SK-N-SH (cell line): ENCODE data around the gene CYTH4. TPM values are rescaled to one million over a fixed set of nuclear protein-coding genes. Genes with fewer than 3 reads are reported as not detected.

Experiments
- CTCF ChIA-PET: fragments of 300-600, 350-600 bp; formaldehyde crosslinking; extraction: SDS; loops from one replicate; lab custom pipeline; 2021; lab: Yijun Ruan, JAX
- POLR2A ChIA-PET: fragments of 350-600 bp; sonication (Branson Sonifier 250); formaldehyde crosslinking; extraction: SDS; loops from one replicate; lab custom pipeline; 2020; ENCODE audit warnings: antibody characterized with exemption, inconsistent platforms; lab: Yijun Ruan, JAX
- DNase-seq: peaks from one replicate; pipeline ENCODE4 v3.0.0; 2012
- H2AFZ ChIP-seq: fragments of 200-600 bp; sonication (generic); 2 replicates; pipeline ENCODE4 v1.8.1; 2016; ENCODE audit warnings: antibody characterized with exemption, mild to moderate bottlenecking, low read depth
- H3F3A ChIP-seq: fragments of 200-600 bp; sonication (generic); replicated peaks from 2 replicates; pipeline ENCODE3; 2016; ENCODE audit warnings: antibody characterized with exemption, mild to moderate bottlenecking; ENCODE audit not compliant: insufficient read depth
- H3K27ac ChIP-seq, 2 experiments: fragments of 200-500 bp in 1 of 2; fragments of 200-600 bp in 1 of 2; sonication (Bioruptor generic) in 1 of 2; sonication (generic), shearing (Covaris generic) in 1 of 2; 2 replicates each; pipeline versions ENCODE4 v1.5.1 to v1.6.1; 2014 to 2016; ENCODE audit warnings: low read depth in 2 of 2, inconsistent platforms in 1 of 2, low read length in 1 of 2, mild to moderate bottlenecking in 1 of 2, mixed read lengths in 1 of 2
- H3K27me3 ChIP-seq: fragments of 200-600 bp; sonication (generic), shearing (Covaris generic); 2 replicates; pipeline ENCODE4 v1.6.1; 2016; ENCODE audit warnings: mixed run types; ENCODE audit not compliant: insufficient read depth
- H3K36me3 ChIP-seq, 2 experiments: fragments of 200-500 bp in 1 of 2; fragments of 200-600 bp in 1 of 2; sonication (Bioruptor generic) in 1 of 2; sonication (generic) in 1 of 2; replicated peaks in 1 of 2; 2 replicates each; pipeline versions ENCODE3 to v1.5.1; 2014 to 2016; ENCODE audit warnings: low read length in 1 of 2, mild to moderate bottlenecking in 1 of 2; ENCODE audit not compliant: insufficient read depth in 2 of 2, control insufficient read depth in 1 of 2
- H3K4me1 ChIP-seq, 2 experiments: fragments of 200-500 bp in 1 of 2; fragments of 200-600 bp in 1 of 2; sonication (Bioruptor generic) in 1 of 2; sonication (generic), shearing (Covaris generic) in 1 of 2; 2 replicates each; pipeline versions ENCODE4 v1.5.1 to v1.6.1; 2014 to 2016; ENCODE audit warnings: low read depth in 1 of 2, low read length in 1 of 2, mixed run types in 1 of 2; ENCODE audit not compliant: insufficient read depth in 2 of 2, control insufficient read depth in 1 of 2
- H3K4me2 ChIP-seq: fragments of 200-600 bp; sonication (generic), shearing (Covaris generic); 2 replicates; pipeline ENCODE4 v1.6.1; 2017; ENCODE audit warnings: mixed run types
- H3K4me3 ChIP-seq, 2 experiments: fragments of 200-500 bp in 1 of 2; fragments of 200-600 bp in 1 of 2; sonication (Bioruptor generic) in 1 of 2; sonication (generic), shearing (Covaris generic) in 1 of 2; 2 replicates each; pipeline versions ENCODE4 v1.5.1 to v1.8.1; 2014 to 2016; ENCODE audit warnings: low read depth in 2 of 2, inconsistent platforms in 1 of 2, low read length in 1 of 2, mild to moderate bottlenecking in 1 of 2, mixed read lengths in 1 of 2, moderate library complexity in 1 of 2
- H3K79me2 ChIP-seq: fragments of 200-600 bp; sonication (generic); 2 replicates; pipeline ENCODE4 v1.8.1; 2017; ENCODE audit warnings: mild to moderate bottlenecking; ENCODE audit not compliant: insufficient read depth
- H3K9ac ChIP-seq: fragments of 200-600 bp; sonication (generic); 2 replicates; pipeline ENCODE4 v1.6.1; 2017; ENCODE audit warnings: mixed run types
- H3K9me2 ChIP-seq: fragments of 200-600 bp; sonication (generic); 2 replicates; pipeline ENCODE4 v1.6.1; 2017; ENCODE audit warnings: mixed run types
- H3K9me3 ChIP-seq: fragments of 200-600 bp; sonication (generic); 2 replicates; pipeline ENCODE4 v1.6.1; 2017; ENCODE audit warnings: mixed run types, mild to moderate bottlenecking, moderate library complexity
- H4K20me1 ChIP-seq: fragments of 200-600 bp; sonication (generic); 2 replicates; pipeline ENCODE4 v1.6.1; 2017; ENCODE audit warnings: mild to moderate bottlenecking, mixed run types; ENCODE audit not compliant: insufficient read depth
- ELF1 ChIP-seq: IDR thresholded peaks from 2 replicates; pipeline ENCODE4 v1.4.0; 2012
- EP300 ChIP-seq, 2 experiments: IDR thresholded peaks; 2 replicates each; pipeline versions ENCODE4 v1.4.0 to v1.6.1; 2012; ENCODE audit warnings: borderline replicate concordance in 1 of 2, low read depth in 1 of 2, low read length in 1 of 2
- EZH2phosphoT487 ChIP-seq: fragments of 200-600 bp; sonication (generic); IDR thresholded peaks from 2 replicates; pipeline ENCODE4 v1.6.1; 2017; ENCODE audit warnings: low read depth, mixed run types, mild to moderate bottlenecking, antibody characterized with exemption, moderate library complexity, borderline replicate concordance
- FOXJ3 ChIP-seq: sonication (generic); formaldehyde crosslinking; IDR thresholded peaks from 2 replicates; pipeline ENCODE4 v1.5.1; 2020; ENCODE audit warnings: mild to moderate bottlenecking, missing genetic modification reagents
- FOXM1 ChIP-seq: IDR thresholded peaks from 2 replicates; pipeline ENCODE4 v1.4.0; 2012; ENCODE audit warnings: low read depth, mild to moderate bottlenecking
- GABPA ChIP-seq: IDR thresholded peaks from 2 replicates; pipeline ENCODE4 v1.4.0; 2012; ENCODE audit warnings: low read depth, mild to moderate bottlenecking
- JUND ChIP-seq: IDR thresholded peaks from 2 replicates; pipeline ENCODE4 v1.4.0; 2012
- MEF2A ChIP-seq: IDR thresholded peaks from 2 replicates; pipeline ENCODE4 v1.4.0; 2012; ENCODE audit warnings: low read depth, borderline replicate concordance
- NRF1 ChIP-seq: IDR thresholded peaks from 2 replicates; pipeline ENCODE4 v1.6.1; 2012; ENCODE audit warnings: low read depth, mild to moderate bottlenecking, low read length
- RAD21 ChIP-seq: IDR thresholded peaks from 2 replicates; pipeline ENCODE4 v1.6.1; 2012; ENCODE audit warnings: mild to moderate bottlenecking, low read length
- RCOR1 ChIP-seq: fragments of 150-350 bp; IDR thresholded peaks from 2 replicates; pipeline ENCODE4 v1.6.1; 2017; ENCODE audit warnings: antibody characterized with exemption, low read length
- SIN3A ChIP-seq: IDR thresholded peaks from 2 replicates; pipeline ENCODE4 v1.6.1; 2012; ENCODE audit warnings: low read depth, mild to moderate bottlenecking, low read length, moderate library complexity, borderline replicate concordance
- SMC3 ChIP-seq: IDR thresholded peaks from 2 replicates; pipeline ENCODE4 v1.6.1; 2012; ENCODE audit warnings: low read depth, low read length, improper control_type of control experiment
- YY1 ChIP-seq: IDR thresholded peaks from 2 replicates; pipeline ENCODE4 v1.4.0; 2012; ENCODE audit warnings: low read depth, mild to moderate bottlenecking
- WGBS: methylation state at CpG from one replicate; pipeline ENCODE4 v1.1.6; 2017; ENCODE audit warnings: low lambda C conversion rate; 5-methylcytosine and 5-hydroxymethylcytosine counted together
- polyA plus RNA-seq, 3 experiments: library from polyadenylated mRNA; depleted of rRNA; stranded (reverse); fragments of >200 nt; gene quantifications; 2 replicates each; pipeline ENCODE4 v1.2.3, GENCODE V29; 2012
- TF ChIP-seq, protein P1 (sequence below): IDR thresholded peaks from 2 replicates; pipeline ENCODE4 v1.4.0; 2012; ENCODE audit warnings: low read depth
- TF ChIP-seq, protein P2 (sequence below): fragments of 150-350 bp; IDR thresholded peaks from 2 replicates; pipeline ENCODE4 v1.6.1; 2017; ENCODE audit warnings: antibody characterized with exemption, low read length, low read depth, borderline replicate concordance
- TF ChIP-seq, protein P3 (sequence below): IDR thresholded peaks from 2 replicates; pipeline ENCODE4 v1.4.0; 2012; ENCODE audit warnings: low read depth, borderline replicate concordance
- TF ChIP-seq, protein P4 (sequence below): fragments of 200-600 bp; sonication (generic); IDR thresholded peaks from 2 replicates; pipeline ENCODE4 v1.6.1; 2017; ENCODE audit warnings: antibody characterized with exemption, mild to moderate bottlenecking, moderate library complexity
- TF ChIP-seq, protein P5 (sequence below): IDR thresholded peaks from 2 replicates; pipeline ENCODE4 v1.6.1; 2012; ENCODE audit warnings: mild to moderate bottlenecking, low read depth, low read length, moderate library complexity

Gene CYTH4
- polyA plus RNA-seq, 1 of the 3 experiments (the other 2 are of a cell fraction): 0.07 TPM

DNA sequence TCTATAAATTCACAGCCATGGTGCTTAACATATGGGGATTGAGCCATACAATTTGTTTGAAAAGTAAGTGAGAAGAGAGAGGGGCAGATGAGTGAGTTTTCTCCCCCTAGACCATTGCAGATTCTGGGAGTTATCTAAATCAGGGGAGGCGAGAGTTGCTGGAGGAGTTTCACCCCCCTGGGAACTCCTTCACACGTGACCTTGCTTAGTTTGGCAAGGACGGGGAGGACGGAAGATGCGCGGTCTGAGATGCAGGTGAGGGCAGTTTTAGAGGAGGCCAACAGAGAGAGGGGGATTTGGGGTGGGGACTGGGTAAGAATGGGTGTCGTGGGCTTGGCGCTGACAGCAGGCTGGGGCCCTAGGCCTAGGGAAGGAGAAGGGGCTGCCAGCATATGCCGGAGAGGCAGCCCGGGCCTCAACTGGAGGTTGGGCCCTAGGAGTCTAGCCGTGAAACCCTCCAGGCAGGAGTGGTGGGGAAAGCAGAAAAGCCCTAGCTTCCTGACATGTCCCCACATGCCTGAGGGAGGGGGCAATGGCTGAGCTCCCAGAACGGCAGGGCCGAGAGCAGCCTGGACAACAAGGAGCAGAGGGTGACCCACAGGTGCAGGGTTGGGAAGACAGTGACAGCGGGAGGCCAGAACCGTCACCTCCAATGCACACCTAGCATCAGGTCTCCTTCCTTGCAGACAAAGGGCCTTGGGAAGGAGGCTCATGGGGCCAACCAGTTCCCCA, 81.1 kb downstream of the CYTH4 start:
- TF ChIP-seq RAD21 (no peak), FOXJ3 (CRISPR knock-in tag) (no peak), SIN3A (no peak), JUND (no peak), NRF1 (no peak), EP300 (IDR thresholded peaks at IDR 0.05; ENCODE audit: borderline replicate concordance in 1 of 2, low read depth in 1 of 2, low read length in 1 of 2) (no peak), MEF2A (no peak), RCOR1 (no peak), EZH2phosphoT487 (no peak), SMC3 (no peak), FOXM1 (no peak), YY1 (no peak), ELF1 (no peak), GABPA (no peak)
- TF ChIP-seq, protein P1, sequence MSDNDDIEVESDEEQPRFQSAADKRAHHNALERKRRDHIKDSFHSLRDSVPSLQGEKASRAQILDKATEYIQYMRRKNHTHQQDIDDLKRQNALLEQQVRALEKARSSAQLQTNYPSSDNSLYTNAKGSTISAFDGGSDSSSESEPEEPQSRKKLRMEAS: no peak
- TF ChIP-seq, protein P2, sequence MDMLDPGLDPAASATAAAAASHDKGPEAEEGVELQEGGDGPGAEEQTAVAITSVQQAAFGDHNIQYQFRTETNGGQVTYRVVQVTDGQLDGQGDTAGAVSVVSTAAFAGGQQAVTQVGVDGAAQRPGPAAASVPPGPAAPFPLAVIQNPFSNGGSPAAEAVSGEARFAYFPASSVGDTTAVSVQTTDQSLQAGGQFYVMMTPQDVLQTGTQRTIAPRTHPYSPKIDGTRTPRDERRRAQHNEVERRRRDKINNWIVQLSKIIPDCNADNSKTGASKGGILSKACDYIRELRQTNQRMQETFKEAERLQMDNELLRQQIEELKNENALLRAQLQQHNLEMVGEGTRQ: no peak
- TF ChIP-seq, protein P3, sequence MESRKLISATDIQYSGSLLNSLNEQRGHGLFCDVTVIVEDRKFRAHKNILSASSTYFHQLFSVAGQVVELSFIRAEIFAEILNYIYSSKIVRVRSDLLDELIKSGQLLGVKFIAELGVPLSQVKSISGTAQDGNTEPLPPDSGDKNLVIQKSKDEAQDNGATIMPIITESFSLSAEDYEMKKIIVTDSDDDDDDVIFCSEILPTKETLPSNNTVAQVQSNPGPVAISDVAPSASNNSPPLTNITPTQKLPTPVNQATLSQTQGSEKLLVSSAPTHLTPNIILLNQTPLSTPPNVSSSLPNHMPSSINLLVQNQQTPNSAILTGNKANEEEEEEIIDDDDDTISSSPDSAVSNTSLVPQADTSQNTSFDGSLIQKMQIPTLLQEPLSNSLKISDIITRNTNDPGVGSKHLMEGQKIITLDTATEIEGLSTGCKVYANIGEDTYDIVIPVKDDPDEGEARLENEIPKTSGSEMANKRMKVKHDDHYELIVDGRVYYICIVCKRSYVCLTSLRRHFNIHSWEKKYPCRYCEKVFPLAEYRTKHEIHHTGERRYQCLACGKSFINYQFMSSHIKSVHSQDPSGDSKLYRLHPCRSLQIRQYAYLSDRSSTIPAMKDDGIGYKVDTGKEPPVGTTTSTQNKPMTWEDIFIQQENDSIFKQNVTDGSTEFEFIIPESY: no peak
- TF ChIP-seq, protein P4, sequence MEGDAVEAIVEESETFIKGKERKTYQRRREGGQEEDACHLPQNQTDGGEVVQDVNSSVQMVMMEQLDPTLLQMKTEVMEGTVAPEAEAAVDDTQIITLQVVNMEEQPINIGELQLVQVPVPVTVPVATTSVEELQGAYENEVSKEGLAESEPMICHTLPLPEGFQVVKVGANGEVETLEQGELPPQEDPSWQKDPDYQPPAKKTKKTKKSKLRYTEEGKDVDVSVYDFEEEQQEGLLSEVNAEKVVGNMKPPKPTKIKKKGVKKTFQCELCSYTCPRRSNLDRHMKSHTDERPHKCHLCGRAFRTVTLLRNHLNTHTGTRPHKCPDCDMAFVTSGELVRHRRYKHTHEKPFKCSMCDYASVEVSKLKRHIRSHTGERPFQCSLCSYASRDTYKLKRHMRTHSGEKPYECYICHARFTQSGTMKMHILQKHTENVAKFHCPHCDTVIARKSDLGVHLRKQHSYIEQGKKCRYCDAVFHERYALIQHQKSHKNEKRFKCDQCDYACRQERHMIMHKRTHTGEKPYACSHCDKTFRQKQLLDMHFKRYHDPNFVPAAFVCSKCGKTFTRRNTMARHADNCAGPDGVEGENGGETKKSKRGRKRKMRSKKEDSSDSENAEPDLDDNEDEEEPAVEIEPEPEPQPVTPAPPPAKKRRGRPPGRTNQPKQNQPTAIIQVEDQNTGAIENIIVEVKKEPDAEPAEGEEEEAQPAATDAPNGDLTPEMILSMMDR: no peak
- TF ChIP-seq, protein P5, sequence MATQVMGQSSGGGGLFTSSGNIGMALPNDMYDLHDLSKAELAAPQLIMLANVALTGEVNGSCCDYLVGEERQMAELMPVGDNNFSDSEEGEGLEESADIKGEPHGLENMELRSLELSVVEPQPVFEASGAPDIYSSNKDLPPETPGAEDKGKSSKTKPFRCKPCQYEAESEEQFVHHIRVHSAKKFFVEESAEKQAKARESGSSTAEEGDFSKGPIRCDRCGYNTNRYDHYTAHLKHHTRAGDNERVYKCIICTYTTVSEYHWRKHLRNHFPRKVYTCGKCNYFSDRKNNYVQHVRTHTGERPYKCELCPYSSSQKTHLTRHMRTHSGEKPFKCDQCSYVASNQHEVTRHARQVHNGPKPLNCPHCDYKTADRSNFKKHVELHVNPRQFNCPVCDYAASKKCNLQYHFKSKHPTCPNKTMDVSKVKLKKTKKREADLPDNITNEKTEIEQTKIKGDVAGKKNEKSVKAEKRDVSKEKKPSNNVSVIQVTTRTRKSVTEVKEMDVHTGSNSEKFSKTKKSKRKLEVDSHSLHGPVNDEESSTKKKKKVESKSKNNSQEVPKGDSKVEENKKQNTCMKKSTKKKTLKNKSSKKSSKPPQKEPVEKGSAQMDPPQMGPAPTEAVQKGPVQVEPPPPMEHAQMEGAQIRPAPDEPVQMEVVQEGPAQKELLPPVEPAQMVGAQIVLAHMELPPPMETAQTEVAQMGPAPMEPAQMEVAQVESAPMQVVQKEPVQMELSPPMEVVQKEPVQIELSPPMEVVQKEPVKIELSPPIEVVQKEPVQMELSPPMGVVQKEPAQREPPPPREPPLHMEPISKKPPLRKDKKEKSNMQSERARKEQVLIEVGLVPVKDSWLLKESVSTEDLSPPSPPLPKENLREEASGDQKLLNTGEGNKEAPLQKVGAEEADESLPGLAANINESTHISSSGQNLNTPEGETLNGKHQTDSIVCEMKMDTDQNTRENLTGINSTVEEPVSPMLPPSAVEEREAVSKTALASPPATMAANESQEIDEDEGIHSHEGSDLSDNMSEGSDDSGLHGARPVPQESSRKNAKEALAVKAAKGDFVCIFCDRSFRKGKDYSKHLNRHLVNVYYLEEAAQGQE: no peak
- Histone ChIP-seq H3K4me1 (peaks cover 0 to 15% of the 10 kb centered on the region in 2 experiments; a peak in 1 of 4 replicates), H3K27ac (no peak overlapping the region), H3K27me3 (no peaks in the 10 kb centered on the region), H3K9me3 (no peaks in the 10 kb centered on the region), H3K9ac (no peak overlapping the region), H3K79me2 (no peaks in the 10 kb centered on the region), H3K4me2 (no peak overlapping the region), H3K9me2 (no peaks in the 10 kb centered on the region), H2AFZ (no peak overlapping the region), H3K4me3 (no peak overlapping the region), H3F3A (no peaks in the 10 kb centered on the region), H4K20me1 (no peaks in the 10 kb centered on the region), H3K36me3 (no peaks in the 10 kb centered on the region)
- 95% methylated on average over 13 of the region's 15 CpGs for WGBS
- CTCF ChIA-PET: no interaction called here
- no peak for DNase-seq
- POLR2A ChIA-PET: no interaction called here
